Stimulated activated CD8-positive, alpha-beta memory T cell treated with anti-CD3 and anti-CD28 coated beads, Interleukin-4, amount 100 ng/mL, for 48 hours (primary cell): ENCODE results near the gene MCRIP2.

Source experiments
- DNase-seq: peaks from one replicate; pipeline ENCODE4 v3.0.0-alpha.2; 2020

MCRIP2 gene

DNA sequence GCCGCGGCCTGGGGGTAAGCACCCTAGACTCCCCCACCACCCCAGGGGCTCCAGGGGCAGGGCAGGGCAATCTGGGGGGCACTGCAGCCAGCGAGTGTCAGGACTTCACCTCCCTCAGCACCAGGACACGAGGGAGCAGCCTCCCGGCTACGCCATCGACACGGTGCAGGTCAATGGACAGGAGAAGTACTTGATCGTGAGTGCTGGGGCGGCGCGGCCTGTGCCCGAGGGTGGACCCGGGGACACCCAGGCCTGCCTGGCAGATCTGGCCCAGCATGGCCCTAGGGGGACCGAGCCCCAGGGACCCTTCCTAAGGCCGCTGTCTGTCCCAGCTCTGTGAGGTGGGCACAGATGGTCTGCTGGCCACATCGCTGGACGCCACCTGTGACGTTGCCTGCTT lies 30.7 kb downstream of the MCRIP2 start:
- DNase-seq: no peak

- DNase-seq: no peak
Measured at GRCh38 chr16:672851-673250, 31.2 kb downstream of the MCRIP2 start.

DNA sequence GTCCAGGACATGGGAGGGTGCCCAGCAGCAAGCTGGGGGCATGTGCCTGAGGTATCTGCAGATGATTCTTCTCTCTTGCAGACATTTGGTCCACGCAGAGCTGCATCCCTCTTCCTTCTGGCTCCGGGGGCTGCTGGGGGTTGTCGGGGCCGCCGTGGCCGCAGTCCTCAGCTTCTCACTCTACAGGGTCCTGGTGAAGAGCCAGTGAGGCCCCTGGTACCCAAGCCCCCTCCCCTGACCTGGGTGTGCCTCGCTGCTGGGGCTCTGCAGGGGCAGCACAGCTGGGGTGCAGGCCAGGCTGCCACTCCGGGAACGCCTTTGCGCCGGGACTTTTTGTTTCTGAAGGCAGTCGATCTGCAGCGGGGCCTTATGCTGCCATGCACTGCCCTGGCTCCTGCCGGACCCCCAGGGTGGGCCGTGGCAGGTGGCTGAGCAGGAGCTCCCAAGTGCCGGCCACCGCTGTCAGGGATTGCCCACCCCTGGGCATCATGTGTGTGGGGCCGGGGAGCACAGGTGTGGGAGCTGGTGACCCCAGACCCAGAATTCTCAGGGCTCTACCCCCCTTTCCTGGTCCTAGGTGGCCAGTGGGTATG lies 31.9 kb downstream of the MCRIP2 start:
- DNase-seq: no peak

DNA sequence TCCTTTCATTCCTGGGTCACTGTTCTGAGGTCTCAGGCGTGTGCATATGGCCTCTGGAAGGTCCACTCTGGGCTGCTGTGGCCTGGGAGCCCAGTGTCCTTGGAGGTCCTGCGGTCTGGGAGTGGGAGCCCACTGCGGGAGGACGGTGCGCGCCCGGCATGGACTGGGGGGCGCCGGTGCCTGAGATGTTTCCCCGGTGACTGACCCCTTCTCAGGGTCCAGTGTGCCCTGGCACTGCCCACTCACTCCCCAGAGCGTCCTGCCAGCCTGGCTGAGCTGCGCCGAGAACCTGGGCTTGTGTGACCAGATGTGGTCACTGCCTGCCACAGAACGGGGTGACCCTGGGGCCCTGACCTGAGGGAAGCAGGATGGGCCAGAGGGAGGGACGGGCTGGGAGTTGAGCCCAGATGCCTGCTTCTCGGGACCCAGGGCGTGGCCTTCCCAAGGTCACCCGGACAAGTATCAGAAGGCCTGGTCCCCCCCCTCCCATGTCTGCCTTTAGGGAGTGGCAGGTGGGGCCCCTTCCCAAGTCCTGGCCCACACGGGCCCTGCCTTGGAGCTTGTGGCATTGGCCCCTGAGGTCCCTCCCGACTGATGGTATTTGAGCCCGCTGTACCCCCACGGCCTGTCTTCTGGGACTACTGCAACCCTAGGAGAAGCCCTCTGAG lies 32.7 kb downstream of the MCRIP2 start:
- no peak for DNase-seq

GRCh38 chr16:674968-675883 lies 33.6 kb downstream of the MCRIP2 start, which contains the start of gene RHBDL1:
Gene RHBDL1, plus strand, starts transcription at chr16:675671. Its CDS starts 120 bp downstream, at chr16:675791.
- DNase-seq: no peak

GRCh38 chr16:675884-676564 lies 34.4 kb downstream of the MCRIP2 start:
- DNase-seq: no peak

- DNase-seq: no peak
Measured at GRCh38 chr16:676565-676902, 34.9 kb downstream of the MCRIP2 start.

- no peak for DNase-seq
Measured at GRCh38 chr16:676913-677312, 35.3 kb downstream of the MCRIP2 start.

DNA sequence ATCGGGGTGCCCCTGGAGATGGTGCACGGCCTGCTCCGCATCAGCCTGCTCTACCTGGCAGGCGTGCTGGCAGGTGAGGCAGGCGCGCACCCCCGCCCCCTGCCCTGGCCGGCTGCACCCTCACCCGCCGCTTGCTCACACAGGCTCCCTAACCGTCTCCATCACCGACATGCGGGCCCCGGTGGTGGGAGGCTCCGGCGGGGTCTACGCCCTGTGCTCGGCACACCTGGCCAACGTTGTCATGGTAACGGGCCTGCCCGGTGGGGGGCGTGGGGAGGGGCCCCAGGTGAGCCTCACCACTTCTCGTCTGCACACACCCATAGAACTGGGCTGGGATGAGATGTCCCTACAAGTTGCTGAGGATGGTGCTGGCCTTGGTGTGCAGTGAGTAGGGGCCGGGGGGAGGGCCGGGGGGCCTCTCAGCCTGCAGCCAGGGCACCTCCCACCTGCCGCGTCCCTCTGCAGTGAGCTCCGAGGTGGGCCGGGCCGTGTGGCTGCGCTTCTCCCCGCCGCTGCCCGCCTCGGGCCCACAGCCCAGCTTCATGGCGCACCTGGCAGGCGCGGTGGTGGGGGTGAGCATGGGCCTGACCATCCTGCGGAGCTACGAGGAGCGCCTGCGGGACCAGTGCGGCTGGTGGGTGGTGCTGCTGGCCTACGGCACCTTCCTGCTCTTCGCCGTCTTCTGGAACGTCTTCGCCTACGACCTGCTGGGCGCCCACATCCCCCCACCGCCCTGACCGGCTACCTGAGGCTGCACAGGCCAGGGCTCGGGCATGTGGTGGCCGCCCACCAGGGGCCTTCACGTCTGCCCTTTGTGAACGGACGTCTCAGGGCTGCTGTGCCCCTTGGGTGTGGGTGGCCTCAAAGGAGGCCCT lies 35.9 kb downstream of the MCRIP2 start:
- DNase-seq: no peak

GRCh38 chr16:678209-678857 lies 36.7 kb downstream of the MCRIP2 start:
- DNase-seq: no peak

DNA sequence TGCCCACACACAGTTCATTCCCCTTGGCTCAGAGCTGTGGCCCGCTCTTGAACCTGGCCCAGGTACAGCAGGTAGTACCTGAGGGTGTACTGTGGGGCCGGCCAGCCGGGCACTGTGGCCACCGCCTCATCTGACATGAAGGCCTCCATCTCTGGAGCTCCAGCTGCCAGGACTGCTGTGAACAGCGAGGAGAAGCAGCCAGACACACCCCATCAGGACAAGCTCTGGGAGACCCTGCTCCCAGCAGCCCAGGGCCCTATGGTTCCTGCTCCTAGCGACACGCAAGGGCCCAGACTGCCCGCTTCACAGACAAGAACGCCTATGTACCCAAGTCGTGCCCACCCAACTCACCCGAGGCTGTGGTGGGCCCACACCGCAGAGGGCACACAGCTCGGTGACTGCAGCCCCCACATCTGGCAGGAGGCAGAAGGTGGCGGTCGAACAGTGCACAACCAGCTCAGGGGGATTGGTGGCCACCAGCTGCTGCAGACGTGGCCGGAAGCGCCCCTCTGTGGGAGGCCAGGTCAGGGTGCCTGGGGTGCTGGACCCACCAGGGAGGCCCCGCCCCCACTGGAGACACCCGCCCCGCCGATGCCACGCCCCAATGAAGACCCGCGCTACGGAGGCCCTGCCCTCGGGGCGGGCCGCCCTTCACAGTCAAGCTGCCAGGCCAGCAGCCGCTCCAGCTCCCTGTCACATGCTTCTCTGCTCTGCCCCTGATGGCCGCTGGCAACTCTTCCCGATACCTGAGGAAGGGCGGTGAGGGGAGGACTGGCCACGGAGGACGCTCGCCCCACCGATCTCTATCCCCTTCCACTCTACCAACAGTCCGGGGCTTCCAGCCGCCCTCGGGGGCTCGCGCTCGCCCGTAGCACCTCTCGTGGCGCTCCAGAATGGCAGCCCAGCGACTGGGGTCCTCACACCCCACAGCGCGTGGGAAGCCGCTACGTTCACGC lies 37.5 kb downstream of the MCRIP2 start:
- peak; percentile 78 for DNase-seq

GRCh38 chr16:679814-680624 lies 38.4 kb downstream of the MCRIP2 start, which contains the start of gene STUB1:
Gene STUB1, plus strand, starts transcription at chr16:680410. Its CDS starts 116 bp downstream, at chr16:680526.
- peak; percentile 94 for DNase-seq

DNA sequence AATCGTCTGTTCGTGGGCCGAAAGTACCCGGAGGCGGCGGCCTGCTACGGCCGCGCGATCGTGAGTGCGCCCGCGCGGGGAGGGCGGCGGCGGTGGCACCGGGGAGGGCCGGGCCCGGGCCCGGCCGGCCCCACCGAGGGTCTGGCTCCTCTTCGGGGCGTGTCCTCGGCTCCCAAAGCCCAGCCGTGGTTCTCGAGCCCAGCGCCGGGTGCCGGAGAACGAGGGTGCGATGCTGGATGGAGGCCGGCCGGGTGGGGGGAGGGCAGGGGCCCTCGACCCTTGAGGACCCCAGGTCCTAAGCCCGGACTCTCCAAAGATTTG lies 39.0 kb downstream of the MCRIP2 start:
- no peak for DNase-seq

DNA sequence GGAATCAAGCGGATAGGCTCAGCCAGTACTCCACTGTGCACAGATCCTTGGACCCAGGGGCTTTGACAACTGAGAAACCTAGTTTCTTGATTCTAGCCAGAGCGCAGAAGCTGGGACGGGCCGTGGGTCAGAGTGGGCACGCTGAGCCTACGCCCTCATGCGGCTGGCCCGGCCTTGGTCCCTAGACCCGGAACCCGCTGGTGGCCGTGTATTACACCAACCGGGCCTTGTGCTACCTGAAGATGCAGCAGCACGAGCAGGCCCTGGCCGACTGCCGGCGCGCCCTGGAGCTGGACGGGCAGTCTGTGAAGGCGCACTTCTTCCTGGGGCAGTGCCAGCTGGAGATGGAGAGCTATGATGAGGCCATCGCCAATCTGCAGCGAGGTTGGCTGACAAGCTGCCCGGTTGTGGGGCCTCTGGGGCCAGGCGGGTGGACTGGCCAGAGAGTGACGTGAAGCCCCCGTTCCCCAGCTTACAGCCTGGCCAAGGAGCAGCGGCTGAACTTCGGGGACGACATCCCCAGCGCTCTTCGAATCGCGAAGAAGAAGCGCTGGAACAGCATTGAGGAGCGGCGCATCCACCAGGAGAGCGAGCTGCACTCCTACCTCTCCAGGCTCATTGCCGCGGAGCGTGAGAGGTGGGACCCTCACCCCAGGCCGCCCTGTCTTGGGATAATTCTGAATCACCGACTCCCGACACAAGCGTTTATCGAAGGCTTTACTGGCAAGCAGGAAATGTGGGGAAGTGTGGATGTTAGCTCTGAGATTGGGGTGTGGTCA lies 39.5 kb downstream of the MCRIP2 start:
- peak; percentile 47 for DNase-seq

GRCh38 chr16:681746-682427 lies 40.3 kb downstream of the MCRIP2 start:
- DNase-seq: no peak

GRCh38 chr16:682493-683395 lies 41.1 kb downstream of the MCRIP2 start:
- DNase-seq: no peak
